Measurements from ENCODE around the gene FABP7. TPM values are rescaled to one million over a fixed set of nuclear protein-coding genes. Genes with fewer than 3 reads are reported as not detected.

The FABP7 gene
- total RNA-seq, 1 experiment from 2014 or later: not detected

DNA sequence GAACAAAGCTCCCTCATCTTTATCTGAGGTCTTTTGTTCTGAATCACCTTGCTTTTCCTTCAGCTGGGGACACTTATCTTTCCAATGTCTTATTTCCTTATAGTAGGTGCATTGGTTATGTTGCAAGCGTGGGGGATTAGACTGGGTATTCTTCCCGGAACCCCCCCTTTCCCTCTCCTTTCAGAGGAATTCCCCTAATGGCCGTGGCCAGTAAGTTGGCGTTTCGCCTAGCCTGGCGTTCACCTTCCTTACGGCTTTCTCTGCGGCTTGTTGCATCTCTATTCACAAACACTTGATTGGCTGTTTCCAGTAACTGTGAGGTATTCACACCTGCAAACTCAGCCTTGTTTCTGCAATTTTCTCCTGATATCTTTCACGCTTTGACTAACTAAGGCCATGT, 32.8 kb upstream of the FABP7 start:
- H3K36me3 ChIP-seq (ENCODE audit: control insufficient read depth in 1 of 2, insufficient read depth in 2 of 2, low read length in 2 of 2): no peaks in the 10 kb centered on the region
- no peaks in the 10 kb centered on the region for H3K79me2 ChIP-seq (ENCODE audit: insufficient read depth, low read length)
- ChIA-PET CTCF (interaction anchor here (3.2 kb wide), 1 partner anchor 92 kb away, joined by 30 read pairs; no protein-coding TSS in a partner anchor), RAD21 (ENCODE audit: low non-redundant PET in 1 of 2, low total read pairs in 2 of 2, uncharacterized antibody in 2 of 2, unreplicated experiment in 2 of 2) (no interaction called here), POLR2A (no interaction called here)
- H3K9me2 ChIP-seq (ENCODE audit: insufficient read depth): no peaks in the 10 kb centered on the region
- H3K27me3 ChIP-seq (ENCODE audit: insufficient read depth, low read length): no peaks in the 10 kb centered on the region
- TF ChIP-seq, protein P1, sequence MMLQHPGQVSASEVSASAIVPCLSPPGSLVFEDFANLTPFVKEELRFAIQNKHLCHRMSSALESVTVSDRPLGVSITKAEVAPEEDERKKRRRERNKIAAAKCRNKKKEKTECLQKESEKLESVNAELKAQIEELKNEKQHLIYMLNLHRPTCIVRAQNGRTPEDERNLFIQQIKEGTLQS (IDR thresholded peaks at IDR 0.05): no peak
- TF ChIP-seq SIN3A (IDR thresholded peaks at IDR 0.05; ENCODE audit: low read depth): no peak
- TF ChIP-seq ELF1 (IDR thresholded peaks at IDR 0.05; ENCODE audit: borderline replicate concordance, low read depth): no peak
- no peak for TF ChIP-seq ZFX (IDR thresholded peaks at IDR 0.05)
- no peak for TF ChIP-seq JUND (IDR thresholded peaks at IDR 0.05)
- no peak for TF ChIP-seq EZH2 (IDR thresholded peaks at IDR 0.05)
- no peak for TF ChIP-seq CEBPB (IDR thresholded peaks at IDR 0.05; ENCODE audit: low read depth)
- TF ChIP-seq, protein P2, sequence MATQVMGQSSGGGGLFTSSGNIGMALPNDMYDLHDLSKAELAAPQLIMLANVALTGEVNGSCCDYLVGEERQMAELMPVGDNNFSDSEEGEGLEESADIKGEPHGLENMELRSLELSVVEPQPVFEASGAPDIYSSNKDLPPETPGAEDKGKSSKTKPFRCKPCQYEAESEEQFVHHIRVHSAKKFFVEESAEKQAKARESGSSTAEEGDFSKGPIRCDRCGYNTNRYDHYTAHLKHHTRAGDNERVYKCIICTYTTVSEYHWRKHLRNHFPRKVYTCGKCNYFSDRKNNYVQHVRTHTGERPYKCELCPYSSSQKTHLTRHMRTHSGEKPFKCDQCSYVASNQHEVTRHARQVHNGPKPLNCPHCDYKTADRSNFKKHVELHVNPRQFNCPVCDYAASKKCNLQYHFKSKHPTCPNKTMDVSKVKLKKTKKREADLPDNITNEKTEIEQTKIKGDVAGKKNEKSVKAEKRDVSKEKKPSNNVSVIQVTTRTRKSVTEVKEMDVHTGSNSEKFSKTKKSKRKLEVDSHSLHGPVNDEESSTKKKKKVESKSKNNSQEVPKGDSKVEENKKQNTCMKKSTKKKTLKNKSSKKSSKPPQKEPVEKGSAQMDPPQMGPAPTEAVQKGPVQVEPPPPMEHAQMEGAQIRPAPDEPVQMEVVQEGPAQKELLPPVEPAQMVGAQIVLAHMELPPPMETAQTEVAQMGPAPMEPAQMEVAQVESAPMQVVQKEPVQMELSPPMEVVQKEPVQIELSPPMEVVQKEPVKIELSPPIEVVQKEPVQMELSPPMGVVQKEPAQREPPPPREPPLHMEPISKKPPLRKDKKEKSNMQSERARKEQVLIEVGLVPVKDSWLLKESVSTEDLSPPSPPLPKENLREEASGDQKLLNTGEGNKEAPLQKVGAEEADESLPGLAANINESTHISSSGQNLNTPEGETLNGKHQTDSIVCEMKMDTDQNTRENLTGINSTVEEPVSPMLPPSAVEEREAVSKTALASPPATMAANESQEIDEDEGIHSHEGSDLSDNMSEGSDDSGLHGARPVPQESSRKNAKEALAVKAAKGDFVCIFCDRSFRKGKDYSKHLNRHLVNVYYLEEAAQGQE (IDR thresholded peaks at IDR 0.05; ENCODE audit: low read depth): no peak
- no peak for TF ChIP-seq TCF7L2 (IDR thresholded peaks at IDR 0.05; ENCODE audit: borderline replicate concordance, extremely low read depth, insufficient read depth, insufficient read length)
- no peak for TF ChIP-seq POLR2A (IDR thresholded peaks at IDR 0.05; ENCODE audit: borderline replicate concordance, extremely low read depth, insufficient read depth, insufficient read length)
- TF ChIP-seq, protein P3, sequence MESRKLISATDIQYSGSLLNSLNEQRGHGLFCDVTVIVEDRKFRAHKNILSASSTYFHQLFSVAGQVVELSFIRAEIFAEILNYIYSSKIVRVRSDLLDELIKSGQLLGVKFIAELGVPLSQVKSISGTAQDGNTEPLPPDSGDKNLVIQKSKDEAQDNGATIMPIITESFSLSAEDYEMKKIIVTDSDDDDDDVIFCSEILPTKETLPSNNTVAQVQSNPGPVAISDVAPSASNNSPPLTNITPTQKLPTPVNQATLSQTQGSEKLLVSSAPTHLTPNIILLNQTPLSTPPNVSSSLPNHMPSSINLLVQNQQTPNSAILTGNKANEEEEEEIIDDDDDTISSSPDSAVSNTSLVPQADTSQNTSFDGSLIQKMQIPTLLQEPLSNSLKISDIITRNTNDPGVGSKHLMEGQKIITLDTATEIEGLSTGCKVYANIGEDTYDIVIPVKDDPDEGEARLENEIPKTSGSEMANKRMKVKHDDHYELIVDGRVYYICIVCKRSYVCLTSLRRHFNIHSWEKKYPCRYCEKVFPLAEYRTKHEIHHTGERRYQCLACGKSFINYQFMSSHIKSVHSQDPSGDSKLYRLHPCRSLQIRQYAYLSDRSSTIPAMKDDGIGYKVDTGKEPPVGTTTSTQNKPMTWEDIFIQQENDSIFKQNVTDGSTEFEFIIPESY (IDR thresholded peaks at IDR 0.05; ENCODE audit: extremely low read depth, insufficient replicate concordance, low read length): no peak
- TF ChIP-seq ZNF274 (IDR thresholded peaks at IDR 0.05; ENCODE audit: low read depth, low read length): no peak
- no peak for TF ChIP-seq CBX3 (IDR thresholded peaks at IDR 0.05; ENCODE audit: low read depth)
- TF ChIP-seq, protein P4, sequence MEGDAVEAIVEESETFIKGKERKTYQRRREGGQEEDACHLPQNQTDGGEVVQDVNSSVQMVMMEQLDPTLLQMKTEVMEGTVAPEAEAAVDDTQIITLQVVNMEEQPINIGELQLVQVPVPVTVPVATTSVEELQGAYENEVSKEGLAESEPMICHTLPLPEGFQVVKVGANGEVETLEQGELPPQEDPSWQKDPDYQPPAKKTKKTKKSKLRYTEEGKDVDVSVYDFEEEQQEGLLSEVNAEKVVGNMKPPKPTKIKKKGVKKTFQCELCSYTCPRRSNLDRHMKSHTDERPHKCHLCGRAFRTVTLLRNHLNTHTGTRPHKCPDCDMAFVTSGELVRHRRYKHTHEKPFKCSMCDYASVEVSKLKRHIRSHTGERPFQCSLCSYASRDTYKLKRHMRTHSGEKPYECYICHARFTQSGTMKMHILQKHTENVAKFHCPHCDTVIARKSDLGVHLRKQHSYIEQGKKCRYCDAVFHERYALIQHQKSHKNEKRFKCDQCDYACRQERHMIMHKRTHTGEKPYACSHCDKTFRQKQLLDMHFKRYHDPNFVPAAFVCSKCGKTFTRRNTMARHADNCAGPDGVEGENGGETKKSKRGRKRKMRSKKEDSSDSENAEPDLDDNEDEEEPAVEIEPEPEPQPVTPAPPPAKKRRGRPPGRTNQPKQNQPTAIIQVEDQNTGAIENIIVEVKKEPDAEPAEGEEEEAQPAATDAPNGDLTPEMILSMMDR (IDR thresholded peaks at IDR 0.05 in 2 of 3, conservative IDR thresholded peaks at IDR 0.05 in 1 of 3; ENCODE audit: borderline replicate concordance in 1 of 3, insufficient read depth in 1 of 3, low read depth in 2 of 3, low read length in 2 of 3): no peak
- no peak for TF ChIP-seq EZH2phosphoT487 (IDR thresholded peaks at IDR 0.05; ENCODE audit: borderline replicate concordance)
- no peak for TF ChIP-seq YY1 (IDR thresholded peaks at IDR 0.05; ENCODE audit: extremely low read depth, insufficient replicate concordance, low read depth, low read length)
- TF ChIP-seq SRF (IDR thresholded peaks at IDR 0.05; ENCODE audit: low read depth): no peak
- no peak for TF ChIP-seq POLR2AphosphoS5 (IDR thresholded peaks at IDR 0.05; ENCODE audit: low read depth, low read length)
- TF ChIP-seq SP1 (IDR thresholded peaks at IDR 0.05; ENCODE audit: low read depth): no peak
- no peak for TF ChIP-seq FOSL1 (IDR thresholded peaks at IDR 0.05; ENCODE audit: low read depth)
- no peak for ATAC-seq
- H4K20me1 ChIP-seq (ENCODE audit: insufficient read depth): no peaks in the 10 kb centered on the region
- no peak overlapping the region for H3K9ac ChIP-seq (ENCODE audit: low read length)
- no TSS peak for BruUV-seq (replicated peaks)
- no peak overlapping the region for H3K27ac ChIP-seq (ENCODE audit: low read depth, low read length)
- intact Hi-C loops (cut with micrococcal nuclease): no loop called here
- H3K9me3 ChIP-seq (ENCODE audit: control insufficient read depth in 1 of 2, insufficient read depth in 1 of 2, low read depth in 1 of 2, low read length in 2 of 2): no peaks in the 10 kb centered on the region
- H2AFZ ChIP-seq (ENCODE audit: low read depth, low read length, poor library complexity, severe bottlenecking): no peak overlapping the region
- H3K4me2 ChIP-seq (ENCODE audit: low read length): no peak overlapping the region
- no peaks in the 10 kb centered on the region for H3K4me1 ChIP-seq (ENCODE audit: control insufficient read depth in 1 of 2, insufficient read depth in 2 of 2, low read length in 2 of 2)
- DNase-seq (ENCODE audit: low read depth, low spot score): no peak
- no peak overlapping the region for H3K4me3 ChIP-seq (replicated peaks in 1 of 2; ENCODE audit: low read depth in 1 of 2, low read length in 2 of 2)
